ENCODE measurements around the gene LCN9. TPM values are rescaled to one million over a fixed set of nuclear protein-coding genes. Genes with fewer than 3 reads are reported as not detected.

The LCN9 gene
- total and polyA plus RNA-seq, 9 of the 15 experiments (the other 6 are each of a cell fraction or from before 2014, with no cell fraction given) = not detected

DNA sequence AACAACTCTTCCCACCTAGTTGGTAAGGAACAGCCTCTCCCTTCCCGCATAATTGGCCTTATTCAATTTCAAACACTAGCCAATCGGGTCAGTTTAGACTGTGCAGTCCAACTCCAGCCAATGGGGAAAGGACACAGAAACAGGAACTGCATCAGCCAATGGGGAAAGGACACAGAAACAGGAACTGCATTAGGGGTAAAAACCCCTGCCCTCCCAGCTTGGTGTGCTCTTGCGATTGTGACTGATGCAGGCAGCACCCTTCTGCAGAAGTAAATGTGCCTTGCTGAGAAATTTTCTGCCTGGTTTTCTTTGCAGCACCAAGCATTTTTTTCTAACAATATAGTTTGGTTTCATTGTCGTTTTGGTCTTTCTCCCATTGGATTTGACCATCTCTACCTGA is 15.2 kb upstream of the LCN9 start:
- ATAC-seq (no peak), FAIRE-seq (no peak), DNase-seq (ENCODE audit: extremely low read depth in 1 of 4, low spot score in 3 of 4) (no peak)
- ChIA-PET CTCF (ENCODE audit: low intra/inter-chr PET ratio) (no interaction called here), POLR2A (interaction anchor here (0.5 kb wide), 1 partner anchor 18 kb away, joined by 3 read pairs; no protein-coding TSS in a partner anchor)
- 0 out of 5 replicates have a peak, but pooled peaks cover 0 to 3% of the 10 kb centered on the region in 2 experiments for H3K27me3 ChIP-seq (ENCODE audit: control insufficient read depth in 2 of 2, insufficient read depth in 2 of 2, low read length in 2 of 2)
- no peak overlapping the region for H3K4me3 ChIP-seq
- in situ Hi-C loops (cut with MboI) (no loop called here), intact Hi-C loops (cut with micrococcal nuclease) (no loop called here)
- BruUV-seq (replicated peaks) = no TSS peak
- H4K20me1 ChIP-seq (replicated peaks; ENCODE audit: control insufficient read depth, insufficient read depth, low read length) = no peaks in the 10 kb centered on the region
- 1% methylated on average over 4 of the region's 4 CpGs for WGBS (ENCODE audit: insufficient coverage, low coverage, missing lambda C conversion rate)
- no peaks in the 10 kb centered on the region for H3K36me3 ChIP-seq (ENCODE audit: control insufficient read depth, insufficient read depth, low read length)
- H3K79me2 ChIP-seq (ENCODE audit: control insufficient read depth, insufficient read depth, low read length) = no peaks in the 10 kb centered on the region
- no peaks in the 10 kb centered on the region for H3K4me1 ChIP-seq (replicated peaks in 1 of 2; ENCODE audit: control insufficient read depth in 2 of 2, insufficient read depth in 2 of 2, low read length in 2 of 2)
- H3K27ac ChIP-seq (ENCODE audit: extremely low read depth, low read depth, low read length) = no peak overlapping the region
- no peak overlapping the region for H3K4me2 ChIP-seq (ENCODE audit: insufficient read depth, low read length)
- H3K9me3 ChIP-seq (replicated peaks; ENCODE audit: control insufficient read depth, insufficient read depth, low read depth, low read length) = peaks cover 10% of the 10 kb centered on the region
- no peak overlapping the region for H3K9ac ChIP-seq (ENCODE audit: insufficient read depth in 1 of 2, low read depth in 2 of 2, low read length in 2 of 2)
- no peak overlapping the region for H2AFZ ChIP-seq (ENCODE audit: low read depth, low read length)
- H3K9me1 ChIP-seq (ENCODE audit: control insufficient read depth, insufficient read depth, low read length) = no peaks in the 10 kb centered on the region
- TF ChIP-seq MAZ (CRISPR knock-in tag; conservative IDR thresholded peaks at IDR 0.05 in 1 of 2, IDR thresholded peaks at IDR 0.05 in 1 of 2) (no peak), SAFB2 (IDR thresholded peaks at IDR 0.05; ENCODE audit: borderline replicate concordance, low read depth, low read length, severe bottlenecking) (no peak), MTA2 (IDR thresholded peaks at IDR 0.05; ENCODE audit: low read depth) (no peak), ATF3 (IDR thresholded peaks at IDR 0.05) (no peak), ATF3 (CRISPR knock-in tag; conservative IDR thresholded peaks at IDR 0.05) (no peak), SRSF9 (IDR thresholded peaks at IDR 0.05; ENCODE audit: borderline replicate concordance, low read depth, low read length) (no peak), TEAD4 (IDR thresholded peaks at IDR 0.05; ENCODE audit: low read length) (no peak), TEAD4 (CRISPR knock-in tag; IDR thresholded peaks at IDR 0.05; ENCODE audit: borderline replicate concordance) (no peak), FOXO4 (CRISPR knock-in tag; IDR thresholded peaks at IDR 0.05) (no peak), TSC22D4 (tag; IDR thresholded peaks at IDR 0.05) (no peak), RFX1 (IDR thresholded peaks at IDR 0.05) (no peak), EWSR1 (IDR thresholded peaks at IDR 0.05; ENCODE audit: borderline replicate concordance, low read depth, partially characterized antibody) (no peak), PBX2 (CRISPR knock-in tag; IDR thresholded peaks at IDR 0.05; ENCODE audit: low read depth) (no peak), PBX2 (tag; conservative IDR thresholded peaks at IDR 0.05; ENCODE audit: low read depth) (no peak)
- TF ChIP-seq, protein P1, sequence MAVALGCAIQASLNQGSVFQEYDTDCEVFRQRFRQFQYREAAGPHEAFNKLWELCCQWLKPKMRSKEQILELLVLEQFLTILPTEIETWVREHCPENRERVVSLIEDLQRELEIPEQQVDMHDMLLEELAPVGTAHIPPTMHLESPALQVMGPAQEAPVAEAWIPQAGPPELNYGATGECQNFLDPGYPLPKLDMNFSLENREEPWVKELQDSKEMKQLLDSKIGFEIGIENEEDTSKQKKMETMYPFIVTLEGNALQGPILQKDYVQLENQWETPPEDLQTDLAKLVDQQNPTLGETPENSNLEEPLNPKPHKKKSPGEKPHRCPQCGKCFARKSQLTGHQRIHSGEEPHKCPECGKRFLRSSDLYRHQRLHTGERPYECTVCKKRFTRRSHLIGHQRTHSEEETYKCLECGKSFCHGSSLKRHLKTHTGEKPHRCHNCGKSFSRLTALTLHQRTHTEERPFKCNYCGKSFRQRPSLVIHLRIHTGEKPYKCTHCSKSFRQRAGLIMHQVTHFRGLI (CRISPR knock-in tag; IDR thresholded peaks at IDR 0.05) = no peak

Data from K562 (cell line).